Urothelium cell line (cell line): ENCODE results near the gene RNF144B.
"Not testable (repeated sequence)": the region's sequence is repeated elsewhere in the genome, so short reads cannot be mapped to it uniquely, and the experiment has no call there.

Experiments
- DNase-seq: peaks from one replicate; pipeline ENCODE4 v3.0.0; 2011; ENCODE audit warnings: low spot score, mixed read lengths
- FAIRE-seq: peaks from 2 replicates; lab custom pipeline; 2011; peaks lifted over from hg19 to GRCh38; lab: Jason Lieb, UNC

RNF144B gene

GRCh38 chr6:18433059-18433458 is 45.9 kb downstream of the RNF144B start:
- no peak for FAIRE-seq
- DNase-seq = no peak

GRCh38 chr6:18436341-18436740 is 49.2 kb downstream of the RNF144B start:
- no peak for DNase-seq
- no peak for FAIRE-seq

GRCh38 chr6:18439581-18439980 is 52.4 kb downstream of the RNF144B start:
- DNase-seq (no peak), FAIRE-seq (no peak)

GRCh38 chr6:18441251-18441979 is 54.3 kb downstream of the RNF144B start:
- FAIRE-seq (no peak), DNase-seq (no peak)

- DNase-seq = no peak
- FAIRE-seq = no peak
Measured at GRCh38 chr6:18444111-18444510, 57.0 kb downstream of the RNF144B start.

GRCh38 chr6:18445228-18445627 is 58.1 kb downstream of the RNF144B start:
- FAIRE-seq = no peak
- no peak for DNase-seq

GRCh38 chr6:18446771-18447170 is 59.6 kb downstream of the RNF144B start:
- DNase-seq = no peak
- no peak for FAIRE-seq

- DNase-seq (no peak), FAIRE-seq (no peak)
Measured at GRCh38 chr6:18447552-18447951, 60.4 kb downstream of the RNF144B start.

- FAIRE-seq = no peak
- no peak for DNase-seq
Measured at GRCh38 chr6:18451756-18452155, 64.6 kb downstream of the RNF144B start.

- FAIRE-seq (no peak), DNase-seq (no peak)
Measured at GRCh38 chr6:18454446-18454845, 67.3 kb downstream of the RNF144B start.

- DNase-seq (no peak), FAIRE-seq (no peak)
Measured at GRCh38 chr6:18457065-18457737, 70.1 kb downstream of the RNF144B start.

GRCh38 chr6:18458086-18458485 is 70.9 kb downstream of the RNF144B start:
- not testable (repeated sequence) for FAIRE-seq, DNase-seq

- DNase-seq (no peak), FAIRE-seq (no peak)
Measured at GRCh38 chr6:18463429-18463828, 76.3 kb downstream of the RNF144B start.

- no peak for FAIRE-seq
- no peak for DNase-seq
Measured at GRCh38 chr6:18464176-18464575, 77.0 kb downstream of the RNF144B start.

- DNase-seq = no peak
- FAIRE-seq = no peak
Measured at GRCh38 chr6:18465410-18466154, 78.4 kb downstream of the RNF144B start.

- no peak for FAIRE-seq
Measured at GRCh38 chr6:18467741-18468502, 80.8 kb downstream of the RNF144B start.

GRCh38 chr6:18468503-18468843 is 81.3 kb downstream of the RNF144B start:
- no peak for DNase-seq
- FAIRE-seq = no peak

More at GRCh38 chr6:18467741-18468502, 80.8 kb downstream of the RNF144B start:
- no peak for DNase-seq

GRCh38 chr6:18469536-18469935 is 82.4 kb downstream of the RNF144B start:
- FAIRE-seq (no peak), DNase-seq (no peak)

GRCh38 chr6:18471232-18471964 is 84.2 kb downstream of the RNF144B start:
- DNase-seq = no peak
- no peak for FAIRE-seq

- DNase-seq (no peak), FAIRE-seq (no peak)
Measured at GRCh38 chr6:18472941-18473340, 85.8 kb downstream of the RNF144B start.
